Duodenal mucosa (tissue), 2 donors: ENCODE measurements around the gene VPS35L.

ENCODE experiments used
- H3K27ac ChIP-seq: one replicate; pipeline ENCODE4 v1.7.0; 2013; ENCODE audit warnings: low read depth, low read length
- H3K27me3 ChIP-seq, 2 donors: one replicate each; pipeline ENCODE4 v1.7.0; 2013; ENCODE audit warnings: low read length in 2 of 2, control low read depth in 1 of 2; ENCODE audit not compliant: insufficient read depth in 2 of 2, control insufficient read depth in 1 of 2
- H3K36me3 ChIP-seq, 2 donors: one replicate each; pipeline ENCODE4 v1.7.0; 2013; ENCODE audit warnings: low read length in 2 of 2, control low read depth in 1 of 2; ENCODE audit not compliant: insufficient read depth in 2 of 2, control insufficient read depth in 1 of 2
- H3K4me1 ChIP-seq, 2 donors: one replicate each; pipeline ENCODE4 v1.7.0; 2013; ENCODE audit warnings: low read length in 2 of 2, control low read depth in 1 of 2; ENCODE audit not compliant: insufficient read depth in 2 of 2, control insufficient read depth in 1 of 2
- H3K4me3 ChIP-seq, 2 donors: one replicate each; pipeline ENCODE4 v1.7.0; 2013; ENCODE audit warnings: low read length in 2 of 2, low read depth in 1 of 2
- H3K9ac ChIP-seq, 2 donors: one replicate each; pipeline ENCODE4 v1.7.0; 2013; ENCODE audit warnings: low read length in 2 of 2, low read depth in 1 of 2
- H3K9me3 ChIP-seq, 2 donors: one replicate each; pipeline ENCODE4 v1.7.0; 2013; ENCODE audit warnings: low read length in 2 of 2, control low read depth in 1 of 2; ENCODE audit not compliant: control insufficient read depth in 1 of 2

VPS35L gene

GRCh38 chr16:19735074-19735867, 179.8 kb downstream of the VPS35L start:
- no peak overlapping the region for H3K27ac ChIP-seq

GRCh38 chr16:19737306-19738038, 182.0 kb downstream of the VPS35L start:
- H3K27ac ChIP-seq, result no peak overlapping the region
- H3K27me3 ChIP-seq, result no peaks in the 10 kb centered on the region
- no peak overlapping the region for H3K4me3 ChIP-seq
- no peaks in the 10 kb centered on the region for H3K9me3 ChIP-seq
- H3K36me3 ChIP-seq, result peaks cover 0 to 4% of the 10 kb centered on the region in 2 donors
- H3K4me1 ChIP-seq, result no peaks in the 10 kb centered on the region
- H3K9ac ChIP-seq, result no peak overlapping the region

More at GRCh38 chr16:19735074-19735867, 179.8 kb downstream of the VPS35L start:
- H3K4me1 ChIP-seq, result no peaks in the 10 kb centered on the region
- no peaks in the 10 kb centered on the region for H3K27me3 ChIP-seq
- no peaks in the 10 kb centered on the region for H3K9me3 ChIP-seq
- peaks cover 0 to 4% of the 10 kb centered on the region in 2 donors for H3K36me3 ChIP-seq
- H3K9ac ChIP-seq, result no peak overlapping the region
- no peak overlapping the region for H3K4me3 ChIP-seq

GRCh38 chr16:19741354-19741753, 185.9 kb downstream of the VPS35L start:
- Histone ChIP-seq H3K4me1 (peaks cover 9% of the 10 kb centered on the region in 2 donors), H3K9me3 (no peaks in the 10 kb centered on the region), H3K27me3 (no peaks in the 10 kb centered on the region), H3K4me3 (no peak overlapping the region), H3K36me3 (no peaks in the 10 kb centered on the region), H3K9ac (no peak overlapping the region), H3K27ac (no peak overlapping the region)

- Histone ChIP-seq H3K9me3 (no peaks in the 10 kb centered on the region), H3K4me3 (no peak overlapping the region), H3K27ac (no peak overlapping the region), H3K4me1 (peaks cover 9 to 14% of the 10 kb centered on the region in 2 donors), H3K27me3 (no peaks in the 10 kb centered on the region), H3K9ac (no peak overlapping the region), H3K36me3 (no peaks in the 10 kb centered on the region)
These were observed 188.3 kb downstream of the VPS35L start for GRCh38 chr16:19743816-19744159.

GRCh38 chr16:19744670-19745069, 189.2 kb downstream of the VPS35L start:
- no peak overlapping the region for H3K27ac ChIP-seq

GRCh38 chr16:19745286-19746010, 189.9 kb downstream of the VPS35L start:
- Histone ChIP-seq H3K9me3 (no peaks in the 10 kb centered on the region), H3K36me3 (no peaks in the 10 kb centered on the region), H3K27ac (no peak overlapping the region), H3K9ac (no peak overlapping the region), H3K27me3 (no peaks in the 10 kb centered on the region), H3K4me3 (no peak overlapping the region), H3K4me1 (peaks cover 9 to 14% of the 10 kb centered on the region in 2 donors)

More at GRCh38 chr16:19744670-19745069, 189.2 kb downstream of the VPS35L start:
- H3K27me3 ChIP-seq, result no peaks in the 10 kb centered on the region
- no peaks in the 10 kb centered on the region for H3K9me3 ChIP-seq
- no peaks in the 10 kb centered on the region for H3K36me3 ChIP-seq
- H3K9ac ChIP-seq, result no peak overlapping the region
- H3K4me3 ChIP-seq, result no peak overlapping the region
- peaks cover 9 to 14% of the 10 kb centered on the region in 2 donors for H3K4me1 ChIP-seq

- Histone ChIP-seq H3K9ac (no peak overlapping the region), H3K27me3 (no peaks in the 10 kb centered on the region), H3K9me3 (no peaks in the 10 kb centered on the region), H3K4me1 (peaks cover 9 to 14% of the 10 kb centered on the region in 2 donors), H3K27ac (no peak overlapping the region), H3K36me3 (no peaks in the 10 kb centered on the region), H3K4me3 (no peak overlapping the region)
These were observed 191.1 kb downstream of the VPS35L start for GRCh38 chr16:19746561-19746960.

GRCh38 chr16:19748389-19749168, 193.1 kb downstream of the VPS35L start:
- H3K27me3 ChIP-seq, result no peaks in the 10 kb centered on the region
- no peaks in the 10 kb centered on the region for H3K9me3 ChIP-seq
- H3K9ac ChIP-seq, result no peak overlapping the region
- no peak overlapping the region for H3K4me3 ChIP-seq
- peaks cover 4 to 11% of the 10 kb centered on the region in 2 donors for H3K4me1 ChIP-seq
- H3K27ac ChIP-seq, result no peak overlapping the region
- H3K36me3 ChIP-seq, result no peaks in the 10 kb centered on the region

- Histone ChIP-seq H3K9ac (no peak overlapping the region), H3K27ac (no peak overlapping the region), H3K36me3 (no peaks in the 10 kb centered on the region), H3K4me3 (no peak overlapping the region), H3K4me1 (peaks cover 8 to 18% of the 10 kb centered on the region in 2 donors), H3K9me3 (no peaks in the 10 kb centered on the region), H3K27me3 (no peaks in the 10 kb centered on the region)
These were observed 194.1 kb downstream of the VPS35L start for GRCh38 chr16:19749571-19750080.
